ENCODE data around the gene TBC1D7. TPM values are rescaled to one million over a fixed set of nuclear protein-coding genes. Genes with fewer than 3 reads are reported as not detected.

Gene TBC1D7
- total RNA-seq, 1 experiment from 2014 or later, result 29.2 TPM

GRCh38 chr6:13368079-13368730 is 39.9 kb upstream of the TBC1D7 start:
- no peaks in the 10 kb centered on the region for H3K27me3 ChIP-seq (ENCODE audit: insufficient read depth, low read depth)
- no peak overlapping the region for H3K4me2 ChIP-seq
- no peak for TF ChIP-seq EZH2 (IDR thresholded peaks at IDR 0.05; ENCODE audit: low read depth)
- TF ChIP-seq CTCF (conservative IDR thresholded peaks at IDR 0.05), result no peak
- ChIA-PET CTCF (no interaction called here), POLR2A (ENCODE audit: unreplicated experiment) (no interaction called here)
- H3K4me1 ChIP-seq (replicated peaks; ENCODE audit: insufficient read depth), result no peaks in the 10 kb centered on the region
- H3K9me3 ChIP-seq (ENCODE audit: insufficient read depth, low read depth), result no peaks in the 10 kb centered on the region
- H3K36me3 ChIP-seq (ENCODE audit: low read depth), result no peaks in the 10 kb centered on the region
- H3K9me2 ChIP-seq (ENCODE audit: insufficient read depth), result no peaks in the 10 kb centered on the region
- intact Hi-C loops (cut with micrococcal nuclease; ENCODE audit: unreplicated experiment), result no loop called here
- no TSS peak for BruUV-seq (replicated peaks)
- H3K79me2 ChIP-seq (ENCODE audit: low read depth), result no peaks in the 10 kb centered on the region
- H3K4me3 ChIP-seq, result no peak overlapping the region
- no peak overlapping the region for H3K27ac ChIP-seq
- no peak for DNase-seq
- H4K20me1 ChIP-seq (ENCODE audit: insufficient read depth), result no peaks in the 10 kb centered on the region
- H2AFZ ChIP-seq, result no peak overlapping the region
- H3F3A ChIP-seq (ENCODE audit: insufficient read depth, low read depth), result no peaks in the 10 kb centered on the region

GRCh38 chr6:13367396-13367795 is 39.1 kb upstream of the TBC1D7 start:
- Histone ChIP-seq H3F3A (ENCODE audit: insufficient read depth, low read depth) (no peaks in the 10 kb centered on the region), H3K4me2 (no peak overlapping the region), H4K20me1 (ENCODE audit: insufficient read depth) (no peaks in the 10 kb centered on the region), H3K9me2 (ENCODE audit: insufficient read depth) (no peaks in the 10 kb centered on the region), H3K9me3 (ENCODE audit: insufficient read depth, low read depth) (no peaks in the 10 kb centered on the region), H3K27me3 (ENCODE audit: insufficient read depth, low read depth) (no peaks in the 10 kb centered on the region), H3K4me3 (no peak overlapping the region), H3K27ac (no peak overlapping the region), H3K79me2 (ENCODE audit: low read depth) (no peaks in the 10 kb centered on the region), H3K36me3 (ENCODE audit: low read depth) (no peaks in the 10 kb centered on the region), H3K4me1 (replicated peaks; ENCODE audit: insufficient read depth) (no peaks in the 10 kb centered on the region), H2AFZ (no peak overlapping the region)
- ChIA-PET CTCF (no interaction called here), POLR2A (ENCODE audit: unreplicated experiment) (no interaction called here)
- BruUV-seq (replicated peaks), result no TSS peak
- no peak for DNase-seq
- intact Hi-C loops (cut with micrococcal nuclease; ENCODE audit: unreplicated experiment), result no loop called here
- TF ChIP-seq CTCF (conservative IDR thresholded peaks at IDR 0.05) (no peak), EZH2 (IDR thresholded peaks at IDR 0.05; ENCODE audit: low read depth) (no peak)

- Histone ChIP-seq H3K79me2 (ENCODE audit: low read depth) (no peaks in the 10 kb centered on the region), H3K4me3 (no peak overlapping the region), H2AFZ (no peak overlapping the region), H3K4me2 (no peak overlapping the region), H4K20me1 (ENCODE audit: insufficient read depth) (no peaks in the 10 kb centered on the region), H3K27me3 (ENCODE audit: insufficient read depth, low read depth) (no peaks in the 10 kb centered on the region), H3K36me3 (ENCODE audit: low read depth) (no peaks in the 10 kb centered on the region), H3F3A (ENCODE audit: insufficient read depth, low read depth) (no peaks in the 10 kb centered on the region), H3K9me2 (ENCODE audit: insufficient read depth) (no peaks in the 10 kb centered on the region), H3K9me3 (ENCODE audit: insufficient read depth, low read depth) (no peaks in the 10 kb centered on the region), H3K27ac (no peak overlapping the region), H3K4me1 (replicated peaks; ENCODE audit: insufficient read depth) (0 out of 2 replicates have a peak, but pooled peaks cover 6% of the 10 kb centered on the region)
- BruUV-seq (replicated peaks), result no TSS peak
- CTCF ChIA-PET, result no interaction called here
- POLR2A ChIA-PET (ENCODE audit: unreplicated experiment), result no interaction called here
- intact Hi-C loops (cut with micrococcal nuclease; ENCODE audit: unreplicated experiment), result no loop called here
- TF ChIP-seq EZH2 (IDR thresholded peaks at IDR 0.05; ENCODE audit: low read depth), result no peak
- no peak for TF ChIP-seq CTCF (conservative IDR thresholded peaks at IDR 0.05)
- DNase-seq, result no peak
Measured at GRCh38 chr6:13365320-13365719, 37.0 kb upstream of the TBC1D7 start.

Data from PC-9 (cell line).